ENCODE measurements around the gene CD244.
A peak's percentile ranks its signal among the peaks of the same experiment; 100 is the strongest.

Gene CD244

GRCh38 chr1:160811147-160811546 lies 51.5 kb downstream of the CD244 start:
- TF ChIP-seq CTCF (conservative IDR thresholded peaks at IDR 0.05; ENCODE audit: low read depth, low read length) = no peak
- no peak for DNase-seq (ENCODE audit: low read depth)
- no peak overlapping the region for H3K4me3 ChIP-seq (ENCODE audit: low read length)

DNA sequence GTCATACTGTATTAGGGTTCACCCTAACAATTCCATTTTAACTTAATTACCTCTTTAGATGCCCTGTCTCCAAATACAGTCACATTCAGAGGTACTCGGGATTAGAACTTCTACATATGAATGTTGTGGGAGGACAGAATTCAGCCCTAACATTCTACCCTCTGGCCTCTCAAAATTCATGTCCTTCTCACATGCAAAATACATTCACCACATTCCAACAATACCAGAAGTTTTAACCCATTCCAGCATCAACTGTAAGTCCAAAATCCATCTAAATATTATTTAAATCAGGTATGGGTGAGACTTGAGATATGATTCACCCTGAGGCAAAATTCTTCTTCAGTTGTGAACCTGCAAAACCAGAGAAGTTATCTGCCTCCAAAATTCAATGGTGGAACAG lies 52.2 kb downstream of the CD244 start:
- DNase-seq (ENCODE audit: low read depth) = no peak
- no peak for TF ChIP-seq CTCF (conservative IDR thresholded peaks at IDR 0.05; ENCODE audit: low read depth, low read length)
- no peak overlapping the region for H3K4me3 ChIP-seq (ENCODE audit: low read length)

GRCh38 chr1:160808289-160808688 lies 54.4 kb downstream of the CD244 start:
- H3K4me3 ChIP-seq (ENCODE audit: low read length) = no peak overlapping the region
- DNase-seq (ENCODE audit: low read depth) = no peak
- no peak for TF ChIP-seq CTCF (conservative IDR thresholded peaks at IDR 0.05; ENCODE audit: low read depth, low read length)

DNA sequence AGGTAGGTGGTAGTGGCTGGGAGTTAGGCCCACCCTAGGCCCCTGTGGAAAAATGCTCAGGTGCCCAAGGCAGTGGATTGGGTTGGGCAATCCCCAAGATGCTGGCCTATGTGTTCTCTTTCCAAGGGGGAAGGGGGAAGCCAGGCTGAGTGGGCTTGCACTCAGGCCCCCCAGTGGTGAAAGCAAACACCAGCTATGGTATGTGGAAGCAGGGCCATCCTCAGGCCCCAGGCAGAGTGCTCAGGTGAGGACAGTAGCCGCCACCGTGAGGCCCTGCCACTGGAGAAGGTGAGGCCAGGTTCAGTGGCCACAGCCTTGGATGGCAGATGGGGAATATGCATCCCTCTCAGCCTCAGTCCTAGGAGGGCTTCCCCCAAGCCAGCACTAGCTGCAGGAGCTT lies 54.9 kb downstream of the CD244 start:
- DNase-seq (ENCODE audit: low read depth) = no peak
- no peak overlapping the region for H3K4me3 ChIP-seq (ENCODE audit: low read length)
- no peak for TF ChIP-seq CTCF (conservative IDR thresholded peaks at IDR 0.05; ENCODE audit: low read depth, low read length)

DNA sequence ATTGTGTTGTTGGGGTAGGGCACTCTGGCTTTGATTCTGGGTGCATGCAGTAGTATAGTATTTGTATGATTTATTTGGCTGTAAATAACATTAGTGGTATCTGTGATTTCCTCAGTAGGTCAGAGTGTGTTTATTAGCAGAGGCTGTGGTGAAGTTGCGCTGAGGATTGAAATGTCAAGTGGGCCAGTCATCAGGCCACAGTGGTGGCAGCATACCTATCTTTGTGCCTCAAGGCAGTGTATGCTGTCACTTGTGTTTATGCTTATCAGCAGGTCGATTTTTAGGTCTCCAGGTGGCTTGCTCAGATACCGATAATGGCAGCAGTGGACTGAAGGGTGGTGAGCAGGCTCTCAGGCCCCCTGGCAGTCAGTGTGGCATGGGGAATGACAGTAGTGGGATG lies 55.4 kb downstream of the CD244 start:
- no peak overlapping the region for H3K4me3 ChIP-seq (ENCODE audit: low read length)
- no peak for DNase-seq (ENCODE audit: low read depth)
- TF ChIP-seq CTCF (conservative IDR thresholded peaks at IDR 0.05; ENCODE audit: low read depth, low read length) = no peak

GRCh38 chr1:160806784-160807183 lies 55.9 kb downstream of the CD244 start:
- H3K4me3 ChIP-seq (ENCODE audit: low read length) = no peak overlapping the region
- TF ChIP-seq CTCF (conservative IDR thresholded peaks at IDR 0.05; ENCODE audit: low read depth, low read length) = no peak
- DNase-seq (ENCODE audit: low read depth) = no peak

DNA sequence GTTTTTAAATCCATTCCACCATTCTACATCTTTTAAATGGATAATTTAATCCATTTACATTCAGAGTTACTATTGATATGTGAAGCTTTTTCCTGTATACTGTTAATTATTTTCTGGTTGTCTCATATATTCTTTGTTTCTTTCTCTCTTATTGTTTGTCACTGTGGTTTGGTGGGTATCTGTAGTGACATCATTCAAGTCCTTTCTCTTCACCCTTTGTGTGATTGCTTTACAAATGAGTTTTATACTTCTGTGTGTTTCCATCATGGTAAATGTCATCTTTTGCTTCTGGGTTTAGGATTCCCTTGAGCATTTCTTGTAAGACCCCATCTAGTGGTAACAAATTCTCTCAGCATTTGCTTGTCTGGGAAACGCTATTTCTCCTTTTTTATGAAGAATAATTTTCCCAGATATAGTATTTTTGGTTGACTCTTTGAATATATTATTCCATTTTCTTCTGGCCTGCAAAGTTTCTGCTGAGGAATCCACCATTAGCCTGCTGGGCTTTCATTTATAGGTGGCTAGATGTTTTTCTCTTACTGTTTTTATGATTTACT lies 56.5 kb downstream of the CD244 start:
- TF ChIP-seq CTCF (conservative IDR thresholded peaks at IDR 0.05; ENCODE audit: low read depth, low read length) = peak; percentile 2
- DNase-seq (ENCODE audit: low read depth) = no peak
- no peak overlapping the region for H3K4me3 ChIP-seq (ENCODE audit: low read length)

Measured in retinal pigment epithelial cell (primary cell).